Activated naive CD8-positive, alpha-beta T cell (primary cell): Measurements from ENCODE around the gene SLC19A2.

Experiments used
- H3K27ac Mint-ChIP-seq: one replicate; pipeline ENCODE4 v1.8.0; 2021; ENCODE audit warnings: mixed read lengths
- H3K27me3 Mint-ChIP-seq: one replicate; pipeline ENCODE4 v1.8.0; 2021; ENCODE audit warnings: mixed read lengths
- H3K36me3 Mint-ChIP-seq: one replicate; pipeline ENCODE4 v1.8.0; 2021; ENCODE audit warnings: mixed read lengths
- H3K4me1 Mint-ChIP-seq: one replicate; pipeline ENCODE4 v1.8.0; 2021; ENCODE audit warnings: low read depth, mixed read lengths
- H3K4me3 Mint-ChIP-seq: one replicate; pipeline ENCODE4 v1.8.0; 2021; ENCODE audit warnings: mild to moderate bottlenecking, mixed read lengths
- H3K9me3 Mint-ChIP-seq: one replicate; pipeline ENCODE4 v1.8.0; 2021; ENCODE audit warnings: low read depth, mixed read lengths

The SLC19A2 gene

GRCh38 chr1:169473347-169473746 is 12.4 kb downstream of the SLC19A2 start:
- H3K4me1 Mint-ChIP-seq: no peaks in the 10 kb centered on the region
- no peak overlapping the region for H3K27ac Mint-ChIP-seq
- no peak overlapping the region for H3K4me3 Mint-ChIP-seq
- H3K27me3 Mint-ChIP-seq: no peaks in the 10 kb centered on the region
- H3K9me3 Mint-ChIP-seq: no peaks in the 10 kb centered on the region
- peaks cover 12% of the 10 kb centered on the region for H3K36me3 Mint-ChIP-seq

- Mint-ChIP-seq H3K4me1 (no peaks in the 10 kb centered on the region), H3K4me3 (no peak overlapping the region), H3K36me3 (peaks cover 12% of the 10 kb centered on the region), H3K27me3 (no peaks in the 10 kb centered on the region), H3K9me3 (no peaks in the 10 kb centered on the region), H3K27ac (no peak overlapping the region)
Observed at GRCh38 chr1:169472738-169473137, 13.0 kb downstream of the SLC19A2 start.

- peaks cover 2% of the 10 kb centered on the region for H3K36me3 Mint-ChIP-seq
- no peak overlapping the region for H3K4me3 Mint-ChIP-seq
- no peaks in the 10 kb centered on the region for H3K4me1 Mint-ChIP-seq
- no peaks in the 10 kb centered on the region for H3K9me3 Mint-ChIP-seq
- no peaks in the 10 kb centered on the region for H3K27me3 Mint-ChIP-seq
- H3K27ac Mint-ChIP-seq: no peak overlapping the region
Observed at GRCh38 chr1:169468982-169469381, 16.8 kb downstream of the SLC19A2 start.

GRCh38 chr1:169466259-169467230 is 19.2 kb downstream of the SLC19A2 start:
- no peak overlapping the region for H3K4me3 Mint-ChIP-seq
- H3K27ac Mint-ChIP-seq: no peak overlapping the region
- H3K36me3 Mint-ChIP-seq: peaks cover 2% of the 10 kb centered on the region

GRCh38 chr1:169465281-169465680 is 20.5 kb downstream of the SLC19A2 start:
- Mint-ChIP-seq H3K4me1 (peaks cover 13% of the 10 kb centered on the region), H3K9me3 (no peaks in the 10 kb centered on the region), H3K27me3 (peaks cover 5% of the 10 kb centered on the region), H3K27ac (no peak overlapping the region), H3K4me3 (no peak overlapping the region), H3K36me3 (peaks cover 2% of the 10 kb centered on the region)

More at GRCh38 chr1:169466259-169467230, 19.2 kb downstream of the SLC19A2 start:
- Mint-ChIP-seq H3K9me3 (no peaks in the 10 kb centered on the region), H3K4me1 (peaks cover 5% of the 10 kb centered on the region), H3K27me3 (no peaks in the 10 kb centered on the region)

- H3K4me3 Mint-ChIP-seq: no peak overlapping the region
- peaks cover 19% of the 10 kb centered on the region for H3K4me1 Mint-ChIP-seq
- H3K27me3 Mint-ChIP-seq: peaks cover 7% of the 10 kb centered on the region
- no peak overlapping the region for H3K27ac Mint-ChIP-seq
- peaks cover 2% of the 10 kb centered on the region for H3K36me3 Mint-ChIP-seq
- peaks cover under 1% of the 10 kb centered on the region for H3K9me3 Mint-ChIP-seq
Observed at GRCh38 chr1:169462385-169462784, 23.4 kb downstream of the SLC19A2 start.

- peaks cover 9% of the 10 kb centered on the region for H3K9me3 Mint-ChIP-seq
- H3K4me1 Mint-ChIP-seq: peaks cover 19% of the 10 kb centered on the region
- H3K36me3 Mint-ChIP-seq: peaks cover 6% of the 10 kb centered on the region
- no peak overlapping the region for H3K27ac Mint-ChIP-seq
- H3K4me3 Mint-ChIP-seq: peak overlapping the region; percentile 58
- H3K27me3 Mint-ChIP-seq: peaks cover 11% of the 10 kb centered on the region
Observed at GRCh38 chr1:169461390-169462000, 24.2 kb downstream of the SLC19A2 start.

GRCh38 chr1:169460191-169460833 is 25.4 kb downstream of the SLC19A2 start:
- no peak overlapping the region for H3K27ac Mint-ChIP-seq
- H3K36me3 Mint-ChIP-seq: peaks cover 4% of the 10 kb centered on the region

GRCh38 chr1:169457443-169457842 is 28.3 kb downstream of the SLC19A2 start:
- Mint-ChIP-seq H3K27me3 (peaks cover 14% of the 10 kb centered on the region), H3K27ac (no peak overlapping the region), H3K36me3 (peaks cover 4% of the 10 kb centered on the region), H3K4me1 (peaks cover 19% of the 10 kb centered on the region), H3K4me3 (no peak overlapping the region), H3K9me3 (peaks cover 10% of the 10 kb centered on the region)

More at GRCh38 chr1:169460191-169460833, 25.4 kb downstream of the SLC19A2 start:
- peaks cover 10% of the 10 kb centered on the region for H3K9me3 Mint-ChIP-seq
- peak overlapping the region; percentile 58 for H3K4me3 Mint-ChIP-seq
- peaks cover 22% of the 10 kb centered on the region for H3K4me1 Mint-ChIP-seq
- H3K27me3 Mint-ChIP-seq: peaks cover 14% of the 10 kb centered on the region

GRCh38 chr1:169456029-169456428 is 29.7 kb downstream of the SLC19A2 start:
- peaks cover 15% of the 10 kb centered on the region for H3K27me3 Mint-ChIP-seq
- no peak overlapping the region for H3K27ac Mint-ChIP-seq
- H3K4me3 Mint-ChIP-seq: no peak overlapping the region
- H3K36me3 Mint-ChIP-seq: peaks cover 6% of the 10 kb centered on the region
- peaks cover 12% of the 10 kb centered on the region for H3K4me1 Mint-ChIP-seq
- H3K9me3 Mint-ChIP-seq: peaks cover 10% of the 10 kb centered on the region

- peaks cover 3% of the 10 kb centered on the region for H3K4me1 Mint-ChIP-seq
- no peak overlapping the region for H3K27ac Mint-ChIP-seq
- no peak overlapping the region for H3K4me3 Mint-ChIP-seq
- peaks cover 21% of the 10 kb centered on the region for H3K27me3 Mint-ChIP-seq
- peaks cover 9% of the 10 kb centered on the region for H3K36me3 Mint-ChIP-seq
- peaks cover 10% of the 10 kb centered on the region for H3K9me3 Mint-ChIP-seq
Observed at GRCh38 chr1:169452921-169453320, 32.8 kb downstream of the SLC19A2 start.

GRCh38 chr1:169451218-169451824 is 34.4 kb downstream of the SLC19A2 start:
- Mint-ChIP-seq H3K4me1 (peaks cover 3% of the 10 kb centered on the region), H3K27me3 (peaks cover 16% of the 10 kb centered on the region), H3K4me3 (no peak overlapping the region), H3K36me3 (peaks cover 5% of the 10 kb centered on the region), H3K9me3 (peaks cover 5% of the 10 kb centered on the region), H3K27ac (no peak overlapping the region)

GRCh38 chr1:169443923-169444322 is 41.8 kb downstream of the SLC19A2 start:
- Mint-ChIP-seq H3K4me1 (no peaks in the 10 kb centered on the region), H3K27ac (no peak overlapping the region), H3K36me3 (no peaks in the 10 kb centered on the region), H3K9me3 (peaks cover 5% of the 10 kb centered on the region), H3K4me3 (no peak overlapping the region), H3K27me3 (peaks cover 12% of the 10 kb centered on the region)

GRCh38 chr1:169427081-169427641 is 58.6 kb downstream of the SLC19A2 start, which contains the start of gene CCDC181:
Gene CCDC181 (minus strand): TSS chr1:169427474. CDS start chr1:169424927, 2,547 bp downstream.
- Mint-ChIP-seq H3K36me3 (no peaks in the 10 kb centered on the region), H3K9me3 (no peaks in the 10 kb centered on the region), H3K4me1 (peaks cover 8% of the 10 kb centered on the region), H3K4me3 (peak within 1 kb of the TSS; percentile 96), H3K27ac (no peak within 1 kb of the TSS), H3K27me3 (peaks cover 47% of the 10 kb centered on the region)
